Uterus (tissue), 2 donors: ENCODE measurements around the gene TMEM245.
"Not testable (repeated sequence)": the region's sequence is repeated elsewhere in the genome, so short reads cannot be mapped to it uniquely, and the experiment has no call there.

ENCODE experiments used
- CTCF ChIP-seq, 4 experiments: fragments of 200-600 bp in 2 of 4; fragments of 450-650 bp in 2 of 4; sonication (generic) in 2 of 4; IDR thresholded peaks; one replicate each; pipeline ENCODE4 v1.5.1; 2016 to 2019; ENCODE audit warnings: antibody characterized with exemption in 4 of 4, mild to moderate bottlenecking in 2 of 4, moderate library complexity in 1 of 4
- POLR2A ChIP-seq, 2 donors: fragments of 450-650 bp; IDR thresholded peaks; one replicate each; pipeline ENCODE4 v1.6.1; 2016; ENCODE audit warnings: antibody characterized with exemption in 2 of 2, mild to moderate bottlenecking in 1 of 2, moderate library complexity in 1 of 2

GRCh38 chr9:109053121-109053520 is 66.6 kb downstream of the TMEM245 start:
- TF ChIP-seq CTCF, POLR2A (IDR thresholded peaks at IDR 0.05): not testable (repeated sequence)
